Upper lobe of right lung (tissue), 1 donor: ENCODE results near the gene CENPA. TPM values are rescaled to one million over a fixed set of nuclear protein-coding genes. Genes with fewer than 3 reads are reported as not detected.
"Not testable (repeated sequence)": the region's sequence is repeated elsewhere in the genome, so short reads cannot be mapped to it uniquely, and the experiment has no call there.

Source experiments
- ATAC-seq: fragments of 200-7000 bp; cut with Tn5 transposase; one replicate; pipeline ENCODE4 v1.9.1; 2020; ENCODE audit warnings: mild to moderate bottlenecking, moderate library complexity
- DNase-seq: peaks from one replicate; pipeline ENCODE4 v3.0.0-alpha.2; 2020
- H3K27ac ChIP-seq: fragments of 200-600 bp; one replicate; pipeline ENCODE4 v1.8.0; 2022
- H3K27me3 ChIP-seq: fragments of 200-600 bp; one replicate; pipeline ENCODE4 v1.8.0; 2022; ENCODE audit warnings: mild to moderate bottlenecking
- H3K36me3 ChIP-seq: fragments of 200-600 bp; one replicate; pipeline ENCODE4 v1.8.0; 2022
- H3K4me1 ChIP-seq: fragments of 200-600 bp; one replicate; pipeline ENCODE4 v1.8.0; 2022
- H3K4me3 ChIP-seq: fragments of 200-600 bp; one replicate; pipeline ENCODE4 v1.8.0; 2022; ENCODE audit warnings: mild to moderate bottlenecking
- H3K9me3 ChIP-seq: fragments of 200-600 bp; one replicate; pipeline ENCODE4 v1.8.0; 2022
- CTCF ChIP-seq: fragments of 200-600 bp; IDR thresholded peaks from one replicate; pipeline ENCODE4 v1.8.0; 2022; ENCODE audit warnings: antibody characterized with exemption
- intact Hi-C: fragments of 100-400 bp; cut with DNase I; formaldehyde crosslinking; loops from one replicate; pipeline ENCODE4 v1.11.0; 2022
- total RNA-seq: library from RNA; stranded (reverse); fragmentation: NEBNext Ultra II Directional; extraction: Animal tissue kit (Norgen Biotek cat#: 25700); gene quantifications from one replicate; pipeline ENCODE4 v1.2.1, GENCODE V29; 2021
- donor health status: DM: no; HTN: yes; CAD: no; lungs with severe emphysema.

CENPA gene
- total RNA-seq, 1 donor from 2014 or later: 0.78 TPM

- ATAC-seq: peak; percentile 58
- Histone ChIP-seq H3K9me3 (no peaks in the 10 kb centered on the region), H3K36me3 (no peaks in the 10 kb centered on the region), H3K27ac (no peak overlapping the region), H3K4me1 (peaks cover 11% of the 10 kb centered on the region), H3K27me3 (no peaks in the 10 kb centered on the region), H3K4me3 (no peak overlapping the region)
- no peak for DNase-seq
- TF ChIP-seq CTCF: no peak
- intact Hi-C loops: no loop called here
Measured at GRCh38 chr2:26756337-26756736, 29.5 kb upstream of the CENPA start.

- no peak for TF ChIP-seq CTCF
- intact Hi-C loops: no loop called here
- ATAC-seq (peak; percentile 59), DNase-seq (no peak)
- Histone ChIP-seq H3K4me3 (no peak overlapping the region), H3K9me3 (no peaks in the 10 kb centered on the region), H3K27ac (no peak overlapping the region), H3K27me3 (no peaks in the 10 kb centered on the region), H3K36me3 (no peaks in the 10 kb centered on the region), H3K4me1 (peaks cover 11% of the 10 kb centered on the region)
Measured at GRCh38 chr2:26757873-26758789, 27.7 kb upstream of the CENPA start.

GRCh38 chr2:26758790-26759321 is 27.0 kb upstream of the CENPA start:
- DNase-seq (no peak), ATAC-seq (no peak)
- no peaks in the 10 kb centered on the region for H3K27me3 ChIP-seq
- no peak for TF ChIP-seq CTCF
- no peak overlapping the region for H3K27ac ChIP-seq
- no peaks in the 10 kb centered on the region for H3K36me3 ChIP-seq
- intact Hi-C loops: no loop called here
- H3K4me3 ChIP-seq: no peak overlapping the region
- peaks cover 15% of the 10 kb centered on the region for H3K4me1 ChIP-seq
- no peaks in the 10 kb centered on the region for H3K9me3 ChIP-seq

GRCh38 chr2:26759845-26760244 is 26.0 kb upstream of the CENPA start:
- intact Hi-C loops: no loop called here
- ATAC-seq: no peak
- Histone ChIP-seq H3K4me1 (peaks cover 15% of the 10 kb centered on the region), H3K4me3 (no peak overlapping the region), H3K27ac (no peak overlapping the region), H3K36me3 (no peaks in the 10 kb centered on the region), H3K9me3 (no peaks in the 10 kb centered on the region), H3K27me3 (no peaks in the 10 kb centered on the region)
- TF ChIP-seq CTCF: no peak
- DNase-seq: no peak

- ATAC-seq, H3K4me3 ChIP-seq, H3K9me3 ChIP-seq, H3K27me3 ChIP-seq, H3K27ac ChIP-seq, intact Hi-C loops, DNase-seq, H3K36me3 ChIP-seq: not testable (repeated sequence)
- peaks cover 27% of the 10 kb centered on the region for H3K4me1 ChIP-seq
Measured at GRCh38 chr2:26760991-26761390, 24.9 kb upstream of the CENPA start.

- ATAC-seq: no peak
- Histone ChIP-seq H3K27me3 (no peaks in the 10 kb centered on the region), H3K4me3 (no peak overlapping the region), H3K9me3 (no peaks in the 10 kb centered on the region), H3K27ac (no peak overlapping the region), H3K4me1 (peaks cover 33% of the 10 kb centered on the region), H3K36me3 (no peaks in the 10 kb centered on the region)
- DNase-seq: no peak
- no peak for TF ChIP-seq CTCF
- intact Hi-C loops: no loop called here
Measured at GRCh38 chr2:26763019-26763418, 22.8 kb upstream of the CENPA start.
